Type B pancreatic cell (in vitro differentiated cells): ENCODE data around the gene SLC44A4. TPM values are rescaled to one million over a fixed set of nuclear protein-coding genes. Genes with fewer than 3 reads are reported as not detected.
A peak's percentile ranks its signal among the peaks of the same experiment; 100 is the strongest.

Experiments used
- DNase-seq: peaks from one replicate; pipeline ENCODE4 v3.0.0; 2021; ENCODE audit warnings: mixed read lengths; ENCODE audit not compliant: unreplicated experiment; ENCODE audit errors: extremely low spot score
- H3K27ac Mint-ChIP-seq: 2 replicates; pipeline ENCODE4 v1.8.0; 2021; ENCODE audit warnings: mild to moderate bottlenecking, mixed read lengths
- H3K27me3 Mint-ChIP-seq: 2 replicates; pipeline ENCODE4 v1.8.0; 2021; ENCODE audit warnings: mixed read lengths
- H3K36me3 Mint-ChIP-seq: 2 replicates; pipeline ENCODE4 v1.8.0; 2021; ENCODE audit warnings: mixed read lengths
- H3K4me1 Mint-ChIP-seq: one replicate; pipeline ENCODE4 v1.8.0; 2021; ENCODE audit warnings: mixed read lengths; ENCODE audit not compliant: unreplicated experiment
- H3K4me3 Mint-ChIP-seq: 2 replicates; pipeline ENCODE4 v1.8.0; 2021; ENCODE audit warnings: mild to moderate bottlenecking, mixed read lengths
- H3K9me3 Mint-ChIP-seq: 2 replicates; pipeline ENCODE4 v1.8.0; 2021; ENCODE audit warnings: mixed read lengths
- total RNA-seq: library from RNA; stranded (reverse); gene quantifications from 2 replicates; pipeline ENCODE4 v1.2.1, GENCODE V29; 2021; ENCODE audit warnings: low replicate concordance
- TF ChIP-seq, protein P1 (sequence below): fragments of 200-600 bp; sonication (generic); conservative IDR thresholded peaks from 2 replicates; pipeline ENCODE4 v1.5.0; 2021; ENCODE audit warnings: antibody characterized with exemption, mild to moderate bottlenecking

The SLC44A4 gene
- total RNA-seq, 1 donor from 2014 or later = 10.6 TPM

GRCh38 chr6:31905041-31905440 is 26.2 kb upstream of the SLC44A4 start:
- Mint-ChIP-seq H3K27me3 (no peaks in the 10 kb centered on the region), H3K27ac (no peak overlapping the region), H3K4me1 (peaks cover 15% of the 10 kb centered on the region), H3K36me3 (no peaks in the 10 kb centered on the region), H3K9me3 (no peaks in the 10 kb centered on the region), H3K4me3 (no peak overlapping the region)
- no peak for DNase-seq
- TF ChIP-seq, protein P1, sequence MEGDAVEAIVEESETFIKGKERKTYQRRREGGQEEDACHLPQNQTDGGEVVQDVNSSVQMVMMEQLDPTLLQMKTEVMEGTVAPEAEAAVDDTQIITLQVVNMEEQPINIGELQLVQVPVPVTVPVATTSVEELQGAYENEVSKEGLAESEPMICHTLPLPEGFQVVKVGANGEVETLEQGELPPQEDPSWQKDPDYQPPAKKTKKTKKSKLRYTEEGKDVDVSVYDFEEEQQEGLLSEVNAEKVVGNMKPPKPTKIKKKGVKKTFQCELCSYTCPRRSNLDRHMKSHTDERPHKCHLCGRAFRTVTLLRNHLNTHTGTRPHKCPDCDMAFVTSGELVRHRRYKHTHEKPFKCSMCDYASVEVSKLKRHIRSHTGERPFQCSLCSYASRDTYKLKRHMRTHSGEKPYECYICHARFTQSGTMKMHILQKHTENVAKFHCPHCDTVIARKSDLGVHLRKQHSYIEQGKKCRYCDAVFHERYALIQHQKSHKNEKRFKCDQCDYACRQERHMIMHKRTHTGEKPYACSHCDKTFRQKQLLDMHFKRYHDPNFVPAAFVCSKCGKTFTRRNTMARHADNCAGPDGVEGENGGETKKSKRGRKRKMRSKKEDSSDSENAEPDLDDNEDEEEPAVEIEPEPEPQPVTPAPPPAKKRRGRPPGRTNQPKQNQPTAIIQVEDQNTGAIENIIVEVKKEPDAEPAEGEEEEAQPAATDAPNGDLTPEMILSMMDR = no peak

GRCh38 chr6:31903957-31904356 is 25.2 kb upstream of the SLC44A4 start:
- Mint-ChIP-seq H3K4me3 (peak overlapping the region; percentile 39), H3K4me1 (peaks cover 23% of the 10 kb centered on the region), H3K27ac (no peak overlapping the region), H3K27me3 (no peaks in the 10 kb centered on the region), H3K36me3 (no peaks in the 10 kb centered on the region), H3K9me3 (no peaks in the 10 kb centered on the region)
- DNase-seq = no peak
- TF ChIP-seq, protein P1 = no peak

GRCh38 chr6:31901953-31902643 is 23.3 kb upstream of the SLC44A4 start, which contains the start of gene ZBTB12:
ZBTB12 (minus strand) TSS chr6:31902086; CDS start chr6:31901305, 781 bp downstream.
- TF ChIP-seq, protein P1 = no peak
- H3K9me3 Mint-ChIP-seq = no peaks in the 10 kb centered on the region
- peaks cover 23% of the 10 kb centered on the region for H3K4me1 Mint-ChIP-seq
- peak within 1 kb of the TSS; percentile 80 for H3K27ac Mint-ChIP-seq
- peak within 1 kb of the TSS; percentile 89 for H3K4me3 Mint-ChIP-seq
- DNase-seq = peak; percentile 97
- no peaks in the 10 kb centered on the region for H3K36me3 Mint-ChIP-seq
- H3K27me3 Mint-ChIP-seq = no peaks in the 10 kb centered on the region

DNA sequence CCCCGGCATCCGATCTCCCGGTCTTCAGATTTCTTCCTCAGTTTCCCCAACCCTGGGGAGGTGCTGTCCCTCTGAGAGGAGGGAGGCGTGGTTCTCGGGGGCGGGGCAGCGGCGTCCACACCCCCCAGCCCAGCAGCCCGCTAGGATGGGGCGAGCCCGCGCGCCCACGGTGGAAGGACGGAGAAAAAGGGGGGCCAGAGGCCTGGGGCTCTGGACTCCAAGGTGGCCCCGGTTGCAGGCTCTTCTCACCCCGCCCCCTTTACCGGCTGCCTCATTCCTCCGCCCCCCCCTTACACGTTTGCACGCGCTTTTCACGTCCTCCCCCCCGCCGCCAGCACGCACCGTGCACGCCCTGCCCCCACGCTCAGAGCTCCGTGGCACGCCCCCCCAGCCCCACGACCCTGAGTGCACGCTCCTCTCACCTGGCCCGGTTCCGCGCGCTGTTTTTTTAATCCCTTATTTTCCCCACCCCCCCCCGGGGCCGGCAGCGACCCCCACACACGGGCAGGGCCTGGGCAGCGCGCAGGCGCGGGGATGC is 22.7 kb upstream of the SLC44A4 start:
- Mint-ChIP-seq H3K4me3 (peak overlapping the region; percentile 78), H3K36me3 (no peaks in the 10 kb centered on the region), H3K27me3 (no peaks in the 10 kb centered on the region), H3K4me1 (peaks cover 21% of the 10 kb centered on the region), H3K27ac (no peak overlapping the region), H3K9me3 (no peaks in the 10 kb centered on the region)
- TF ChIP-seq, protein P1 = no peak
- no peak for DNase-seq

DNA sequence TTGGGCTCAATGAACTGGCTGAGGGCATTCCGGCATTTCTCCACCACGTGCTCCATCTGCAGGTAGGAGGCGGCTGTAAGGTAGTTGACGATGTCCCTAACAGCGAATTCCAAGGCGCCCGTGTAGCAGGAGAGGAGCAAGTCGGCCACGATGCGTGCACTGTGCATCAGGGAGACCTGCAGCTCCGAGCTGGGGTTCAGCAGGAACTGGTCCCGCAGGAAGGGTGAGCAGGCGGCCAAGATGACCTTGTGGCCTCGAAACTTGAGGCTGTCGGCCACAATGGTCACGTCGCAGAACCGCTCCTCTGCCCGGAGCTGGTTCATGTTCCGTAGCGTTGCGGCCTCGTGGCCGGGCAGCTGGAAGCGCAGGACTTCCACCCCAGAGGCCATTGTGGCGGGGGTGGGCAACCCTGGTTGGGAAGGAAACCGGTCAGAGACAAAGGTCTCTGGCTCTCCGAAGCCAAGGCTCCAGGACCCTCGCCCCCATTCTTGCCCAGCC is 22.2 kb upstream of the SLC44A4 start:
- TF ChIP-seq, protein P1 = no peak
- H3K9me3 Mint-ChIP-seq = no peaks in the 10 kb centered on the region
- H3K27ac Mint-ChIP-seq = peak overlapping the region; percentile 55
- no peaks in the 10 kb centered on the region for H3K36me3 Mint-ChIP-seq
- H3K4me1 Mint-ChIP-seq = peaks cover 16% of the 10 kb centered on the region
- no peak for DNase-seq
- no peaks in the 10 kb centered on the region for H3K27me3 Mint-ChIP-seq
- peak overlapping the region; percentile 78 for H3K4me3 Mint-ChIP-seq
